Activated naive CD4-positive, alpha-beta T cell treated with anti-CD3 and anti-CD28 coated beads for 36 hours (primary cell): ENCODE measurements around the gene ADK. TPM values are rescaled to one million over a fixed set of nuclear protein-coding genes. Genes with fewer than 3 reads are reported as not detected.

Source experiments
- CTCF ChIA-PET: fragments of 350-600 bp; sonication (Branson Sonifier 250); formaldehyde crosslinking; loops from one replicate; lab custom pipeline; 2021; ENCODE audit warnings: antibody characterized with exemption; lab: Charles Lee
- DNase-seq: peaks from one replicate; pipeline ENCODE4 v3.0.0-alpha.2; 2020
- H3K27ac Mint-ChIP-seq: one replicate; pipeline ENCODE4 v1.8.0; 2021; ENCODE audit warnings: mild to moderate bottlenecking, mixed read lengths
- H3K27me3 Mint-ChIP-seq: one replicate; pipeline ENCODE4 v1.8.0; 2021; ENCODE audit warnings: low read depth, mixed read lengths
- H3K36me3 Mint-ChIP-seq: one replicate; pipeline ENCODE4 v1.8.0; 2021; ENCODE audit warnings: low read depth, mixed read lengths
- H3K4me1 Mint-ChIP-seq: one replicate; pipeline ENCODE4 v1.8.0; 2021; ENCODE audit warnings: low read depth, mixed read lengths
- H3K4me3 Mint-ChIP-seq: one replicate; pipeline ENCODE4 v1.8.0; 2021; ENCODE audit warnings: mild to moderate bottlenecking, moderate library complexity, mixed read lengths
- H3K9me3 Mint-ChIP-seq: one replicate; pipeline ENCODE4 v1.8.0; 2021; ENCODE audit warnings: mixed read lengths
- intact Hi-C: fragments of 100-400 bp; cut with micrococcal nuclease; formaldehyde crosslinking; loops from one replicate; pipeline ENCODE4 v1.15.1; 2023
- total RNA-seq, 2 experiments: library from RNA; stranded (reverse); gene quantifications; one replicate each; pipeline ENCODE4 v1.2.3, GENCODE V29; 2021

Gene ADK
- total RNA-seq, 2 experiments from 2014 or later = 43.4 to 43.9 TPM

DNA sequence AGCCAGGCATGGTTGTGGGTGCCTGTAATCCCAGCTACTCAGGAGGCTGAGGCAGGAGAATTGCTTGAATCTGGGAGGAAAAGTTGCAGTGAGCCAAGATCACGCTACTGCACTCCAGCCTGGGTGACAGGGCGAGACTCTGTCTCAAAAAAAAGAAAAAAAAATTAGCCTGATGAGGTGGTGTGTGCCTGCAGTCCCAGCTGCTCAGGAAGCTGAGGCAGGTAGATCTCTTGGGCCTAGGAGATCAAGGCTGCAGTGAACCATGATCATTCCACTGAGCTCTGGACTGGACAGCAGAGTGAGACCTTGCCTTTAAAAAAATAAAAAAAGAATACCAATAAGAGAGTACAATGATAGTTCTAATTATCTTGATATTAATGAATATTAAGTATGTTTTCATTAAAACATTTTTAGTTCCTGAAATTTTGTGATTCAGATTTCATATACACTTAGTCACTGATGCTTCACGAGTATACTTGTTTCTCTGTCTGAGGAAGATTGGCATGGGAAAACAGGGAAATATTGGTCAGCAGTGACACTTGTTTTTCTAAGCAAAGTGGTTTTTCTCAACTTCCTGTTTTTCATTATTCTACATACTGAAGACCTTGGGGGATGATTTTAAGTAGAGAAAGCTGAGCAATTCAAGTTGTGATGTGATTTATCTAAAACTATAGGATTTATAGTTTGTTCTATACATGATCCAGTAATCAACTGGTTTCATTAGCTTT is 76.8 kb downstream of the ADK start:
- Mint-ChIP-seq H3K4me3 (no peak overlapping the region), H3K4me1 (peaks cover 22% of the 10 kb centered on the region), H3K27me3 (no peaks in the 10 kb centered on the region), H3K27ac (peak overlapping the region; percentile 59), H3K9me3 (no peaks in the 10 kb centered on the region), H3K36me3 (peaks cover 2% of the 10 kb centered on the region)
- no peak for DNase-seq
- CTCF ChIA-PET = interaction anchor here (0.6 to 1.5 kb wide), 3 partner anchors 13 to 119 kb away, joined by 3 to 7 read pairs (median 5); no protein-coding TSS in a partner anchor
- intact Hi-C loops = no loop called here

DNA sequence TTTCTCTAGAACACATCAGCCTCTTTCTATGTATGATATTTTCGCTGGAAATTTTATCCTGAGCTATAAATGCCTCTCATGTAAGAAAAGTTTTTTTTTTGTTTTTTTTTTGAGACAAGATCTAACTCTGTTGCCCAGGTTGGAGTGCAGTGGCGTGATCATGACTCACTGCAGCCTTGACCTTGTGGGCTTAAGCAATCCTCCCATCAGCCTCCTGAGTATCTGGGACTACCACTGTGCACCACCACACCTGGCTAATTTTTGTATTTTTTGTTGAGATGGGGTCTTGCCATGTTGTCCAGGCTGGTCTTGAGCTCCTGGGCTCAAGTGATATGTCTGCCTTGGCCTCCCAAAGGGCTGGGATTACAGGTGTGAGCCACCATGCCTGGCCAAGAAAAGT is 80.4 kb downstream of the ADK start:
- Mint-ChIP-seq H3K4me1 (peaks cover 8% of the 10 kb centered on the region), H3K36me3 (peaks cover 2% of the 10 kb centered on the region)
- CTCF ChIA-PET = interaction anchor here (0.7 to 1.4 kb wide), 3 partner anchors 10 to 46 kb away, joined by 3 to 4 read pairs (median 3); no protein-coding TSS in a partner anchor

DNA sequence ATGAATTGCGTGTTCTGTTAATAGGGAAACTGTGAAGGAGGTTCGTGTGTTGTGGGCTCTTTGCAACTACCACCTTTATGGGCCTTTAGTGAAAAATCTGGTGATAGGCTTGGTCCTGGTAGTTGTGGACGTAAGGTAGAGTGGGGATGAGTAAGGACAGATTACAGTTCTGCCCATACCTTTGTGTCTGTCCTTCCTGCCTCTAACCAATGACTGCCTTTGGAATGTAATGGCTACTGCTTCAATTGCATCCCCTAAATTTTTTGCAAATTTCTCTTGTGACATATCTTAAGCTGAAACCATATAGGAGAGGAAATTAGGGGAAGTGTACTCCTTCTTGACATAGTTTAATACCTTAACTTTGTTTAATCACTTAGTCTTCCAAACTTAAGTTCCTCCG is 82.3 kb downstream of the ADK start:
- intact Hi-C loops = loop anchor here (5.0 kb wide), 1 partner anchor 346 kb away; no protein-coding TSS in a partner anchor
- no peak for DNase-seq
- H3K36me3 Mint-ChIP-seq = peaks cover 2% of the 10 kb centered on the region
- no peaks in the 10 kb centered on the region for H3K4me1 Mint-ChIP-seq
- CTCF ChIA-PET = no interaction called here
- no peaks in the 10 kb centered on the region for H3K27me3 Mint-ChIP-seq
- no peak overlapping the region for H3K4me3 Mint-ChIP-seq
- no peaks in the 10 kb centered on the region for H3K9me3 Mint-ChIP-seq
- no peak overlapping the region for H3K27ac Mint-ChIP-seq

More for the DNA sequence above, 80.4 kb downstream of the ADK start:
- intact Hi-C loops = loop anchor here (5.0 kb wide), 1 partner anchor 344 kb away; no protein-coding TSS in a partner anchor
- no peak overlapping the region for H3K27ac Mint-ChIP-seq
- no peak overlapping the region for H3K4me3 Mint-ChIP-seq
- H3K27me3 Mint-ChIP-seq = no peaks in the 10 kb centered on the region
- H3K9me3 Mint-ChIP-seq = no peaks in the 10 kb centered on the region
- no peak for DNase-seq

- intact Hi-C loops = loop anchor here (1.0 to 5.0 kb wide), 3 partner anchors 83 to 347 kb away; partner anchors contain the start of gene ADK
- H3K4me1 Mint-ChIP-seq = no peaks in the 10 kb centered on the region
- CTCF ChIA-PET = interaction anchor here (0.6 to 1.8 kb wide), 6 partner anchors 9 to 104 kb away, joined by 3 to 5 read pairs (median 4); no protein-coding TSS in a partner anchor
- no peak overlapping the region for H3K4me3 Mint-ChIP-seq
- no peak for DNase-seq
- H3K36me3 Mint-ChIP-seq = peaks cover 2% of the 10 kb centered on the region
- H3K27ac Mint-ChIP-seq = no peak overlapping the region
- H3K27me3 Mint-ChIP-seq = no peaks in the 10 kb centered on the region
- H3K9me3 Mint-ChIP-seq = no peaks in the 10 kb centered on the region
These were observed 83.5 kb downstream of the ADK start for GRCh38 chr10:74234569-74234968.

GRCh38 chr10:74238031-74238431 is 87.0 kb downstream of the ADK start:
- H3K4me3 Mint-ChIP-seq = no peak overlapping the region
- no peaks in the 10 kb centered on the region for H3K27me3 Mint-ChIP-seq
- CTCF ChIA-PET = no interaction called here
- intact Hi-C loops = no loop called here
- H3K27ac Mint-ChIP-seq = no peak overlapping the region
- H3K36me3 Mint-ChIP-seq = peaks cover 2% of the 10 kb centered on the region
- no peaks in the 10 kb centered on the region for H3K4me1 Mint-ChIP-seq
- no peaks in the 10 kb centered on the region for H3K9me3 Mint-ChIP-seq
- DNase-seq = no peak

GRCh38 chr10:74238516-74238915 is 87.5 kb downstream of the ADK start:
- H3K36me3 Mint-ChIP-seq = peaks cover 2% of the 10 kb centered on the region
- CTCF ChIA-PET = interaction anchor here (0.6 kb wide), 1 partner anchor 428 kb away, joined by 3 read pairs; no protein-coding TSS in a partner anchor
- intact Hi-C loops = no loop called here
- no peaks in the 10 kb centered on the region for H3K9me3 Mint-ChIP-seq
- no peaks in the 10 kb centered on the region for H3K4me1 Mint-ChIP-seq
- DNase-seq = no peak
- H3K27ac Mint-ChIP-seq = no peak overlapping the region
- no peaks in the 10 kb centered on the region for H3K27me3 Mint-ChIP-seq
- no peak overlapping the region for H3K4me3 Mint-ChIP-seq

GRCh38 chr10:74243067-74243466 is 92.0 kb downstream of the ADK start:
- no peak for DNase-seq
- Mint-ChIP-seq H3K36me3 (no peaks in the 10 kb centered on the region), H3K4me3 (no peak overlapping the region), H3K4me1 (no peaks in the 10 kb centered on the region), H3K27me3 (no peaks in the 10 kb centered on the region), H3K9me3 (no peaks in the 10 kb centered on the region), H3K27ac (no peak overlapping the region)
- intact Hi-C loops = no loop called here
- CTCF ChIA-PET = interaction anchor here (1.4 to 2.1 kb wide), 4 partner anchors 9 to 780 kb away, joined by 4 to 11 read pairs (median 5); no protein-coding TSS in a partner anchor

DNA sequence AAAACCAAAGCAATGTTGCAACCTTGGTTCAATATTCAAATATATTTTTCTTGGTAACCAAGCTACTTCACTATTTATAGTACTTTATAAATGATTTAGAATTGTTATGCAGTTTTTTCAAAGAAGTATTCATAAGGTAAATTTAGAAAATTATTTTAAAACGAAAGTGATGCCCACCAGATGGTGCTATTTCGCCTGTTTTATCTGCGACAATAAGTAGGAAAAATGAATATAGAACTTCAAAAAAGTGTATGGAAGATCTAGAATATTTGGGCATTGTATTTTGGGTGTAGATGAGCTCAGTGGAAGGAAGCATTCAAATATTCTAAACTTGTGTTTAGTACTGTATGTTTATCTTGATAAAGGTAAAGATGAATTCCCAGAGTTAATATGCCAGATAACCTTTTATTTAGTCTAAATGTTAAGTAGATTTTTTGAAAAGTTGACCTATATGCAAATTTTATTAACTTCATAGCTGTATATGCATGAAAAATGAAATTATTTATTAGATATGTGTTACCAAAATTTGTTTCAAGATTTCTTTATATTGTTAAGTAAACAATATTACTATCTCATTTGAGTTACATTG is 93.2 kb downstream of the ADK start:
- Mint-ChIP-seq H3K27ac (no peak overlapping the region), H3K27me3 (no peaks in the 10 kb centered on the region), H3K4me3 (no peak overlapping the region), H3K4me1 (no peaks in the 10 kb centered on the region), H3K36me3 (no peaks in the 10 kb centered on the region), H3K9me3 (no peaks in the 10 kb centered on the region)
- peak; percentile 38 for DNase-seq
- CTCF ChIA-PET = interaction anchor here (0.6 to 2.1 kb wide), 16 partner anchors 8 to 983 kb away, joined by 3 to 11 read pairs (median 3); no protein-coding TSS in a partner anchor
- intact Hi-C loops = loop anchor here (1.0 kb wide), 2 partner anchors 778 to 856 kb away; no protein-coding TSS in a partner anchor

DNA sequence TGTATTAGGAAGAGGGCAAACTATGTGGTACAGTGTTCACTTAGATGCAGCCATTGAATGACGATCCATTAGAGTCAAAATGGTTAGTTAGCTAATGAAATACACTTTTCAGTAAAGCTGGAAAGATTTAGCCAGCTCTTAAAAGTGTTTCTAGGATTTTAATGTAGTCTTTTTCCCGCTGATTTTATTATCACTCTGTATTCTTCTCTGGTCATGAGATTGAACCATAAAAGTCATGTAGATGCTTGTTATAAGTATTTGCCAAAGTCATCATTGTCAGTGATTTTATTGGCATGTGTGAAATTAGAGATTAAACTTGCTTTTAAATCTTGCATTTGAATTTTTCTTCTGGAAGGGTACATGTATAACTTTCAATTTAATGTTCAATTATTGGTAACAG is 93.8 kb downstream of the ADK start:
- intact Hi-C loops = loop anchor here (1.0 kb wide), 2 partner anchors 777 to 855 kb away; no protein-coding TSS in a partner anchor
- DNase-seq = no peak
- no peaks in the 10 kb centered on the region for H3K9me3 Mint-ChIP-seq
- H3K27ac Mint-ChIP-seq = no peak overlapping the region
- CTCF ChIA-PET = interaction anchor here (0.6 to 2.1 kb wide), 11 partner anchors 7 to 982 kb away, joined by 3 to 11 read pairs (median 3); no protein-coding TSS in a partner anchor
- H3K4me1 Mint-ChIP-seq = no peaks in the 10 kb centered on the region
- H3K36me3 Mint-ChIP-seq = no peaks in the 10 kb centered on the region
- H3K4me3 Mint-ChIP-seq = no peak overlapping the region
- H3K27me3 Mint-ChIP-seq = no peaks in the 10 kb centered on the region

- no peaks in the 10 kb centered on the region for H3K27me3 Mint-ChIP-seq
- no peaks in the 10 kb centered on the region for H3K4me1 Mint-ChIP-seq
- CTCF ChIA-PET = no interaction called here
- no peak overlapping the region for H3K4me3 Mint-ChIP-seq
- H3K36me3 Mint-ChIP-seq = no peaks in the 10 kb centered on the region
- no peak for DNase-seq
- intact Hi-C loops = no loop called here
- no peaks in the 10 kb centered on the region for H3K9me3 Mint-ChIP-seq
- no peak overlapping the region for H3K27ac Mint-ChIP-seq
These were observed 95.5 kb downstream of the ADK start for GRCh38 chr10:74246495-74246894.

- no peak for DNase-seq
- Mint-ChIP-seq H3K4me1 (no peaks in the 10 kb centered on the region), H3K4me3 (no peak overlapping the region), H3K9me3 (no peaks in the 10 kb centered on the region), H3K27ac (no peak overlapping the region), H3K36me3 (no peaks in the 10 kb centered on the region), H3K27me3 (no peaks in the 10 kb centered on the region)
- intact Hi-C loops = no loop called here
- CTCF ChIA-PET = no interaction called here
These were observed 98.8 kb downstream of the ADK start for GRCh38 chr10:74249865-74250264.

- CTCF ChIA-PET = no interaction called here
- Mint-ChIP-seq H3K4me1 (peaks cover 10% of the 10 kb centered on the region), H3K27me3 (no peaks in the 10 kb centered on the region), H3K9me3 (no peaks in the 10 kb centered on the region), H3K36me3 (no peaks in the 10 kb centered on the region), H3K27ac (no peak overlapping the region), H3K4me3 (no peak overlapping the region)
- DNase-seq = no peak
- intact Hi-C loops = no loop called here
These were observed 104.2 kb downstream of the ADK start for GRCh38 chr10:74255214-74255613.
